Neural cell (in vitro differentiated cells): ENCODE results near the gene CDX1. TPM values are rescaled to one million over a fixed set of nuclear protein-coding genes. Genes with fewer than 3 reads are reported as not detected.

Source experiments
- H2AFZ ChIP-seq: fragments of 200-600, 300-800 bp; sonication (generic), shearing (Covaris generic); 2 replicates; pipeline ENCODE4 v1.6.0; 2014; ENCODE audit warnings: low read depth, mild to moderate bottlenecking, antibody characterized with exemption, low read length, moderate library complexity
- H3F3A ChIP-seq: fragments of 200-600 bp; shearing (Covaris generic); 2 replicates; pipeline ENCODE4 v1.6.1; 2016; ENCODE audit warnings: mild to moderate bottlenecking, moderate library complexity, mixed read lengths, antibody characterized with exemption, low read length; ENCODE audit not compliant: insufficient read depth, poor library complexity, severe bottlenecking
- H3K27ac ChIP-seq: fragments of 200-600, 300-800 bp; sonication (generic), shearing (Covaris generic); 2 replicates; pipeline ENCODE4 v1.5.1; 2014; ENCODE audit warnings: mild to moderate bottlenecking, low read length, moderate library complexity
- H3K27me3 ChIP-seq: fragments of 300-800, 200-600 bp; sonication (generic), shearing (Covaris generic); 2 replicates; pipeline ENCODE4 v1.6.0; 2014; ENCODE audit warnings: mild to moderate bottlenecking, low read depth, low read length, moderate library complexity; ENCODE audit not compliant: insufficient read depth
- H3K36me3 ChIP-seq: fragments of 300-800, 200-600 bp; sonication (generic), shearing (Covaris generic); 2 replicates; pipeline ENCODE4 v1.5.1; 2014; ENCODE audit warnings: mild to moderate bottlenecking, antibody characterized with exemption, low read length, moderate library complexity; ENCODE audit not compliant: insufficient read depth
- H3K4me2 ChIP-seq: fragments of 300-800, 200-600 bp; sonication (generic), shearing (Covaris generic); 2 replicates; pipeline ENCODE4 v1.6.0; 2014; ENCODE audit warnings: mild to moderate bottlenecking, low read length
- H3K4me3 ChIP-seq: fragments of 300-800, 200-600 bp; sonication (generic), shearing (Covaris generic); 2 replicates; pipeline ENCODE4 v1.5.1; 2014; ENCODE audit warnings: mild to moderate bottlenecking, low read length, moderate library complexity
- H3K79me2 ChIP-seq: fragments of 200-600 bp; shearing (Covaris generic); replicated peaks from 2 replicates; pipeline ENCODE4 v1.6.0; 2014; ENCODE audit warnings: mild to moderate bottlenecking, low read length, moderate library complexity; ENCODE audit not compliant: insufficient read depth
- H3K9ac ChIP-seq: fragments of 300-800, 200-600 bp; sonication (generic), shearing (Covaris generic); 2 replicates; pipeline ENCODE4 v1.6.1; 2016; ENCODE audit warnings: mild to moderate bottlenecking, low read length, mixed read lengths
- H3K9me2 ChIP-seq: fragments of 200-600 bp; shearing (Covaris generic); 2 replicates; pipeline ENCODE4 v1.6.1; 2016; ENCODE audit warnings: mild to moderate bottlenecking, low read length, mixed read lengths; ENCODE audit not compliant: insufficient read depth
- H3K9me3 ChIP-seq: fragments of 200-600, 300-800 bp; sonication (generic), shearing (Covaris generic); 2 replicates; pipeline ENCODE4 v1.6.1; 2016; ENCODE audit warnings: mild to moderate bottlenecking, mixed run types, low read length, moderate library complexity, mixed read lengths
- H4K20me1 ChIP-seq: fragments of 200-600 bp; shearing (Covaris generic); 2 replicates; pipeline ENCODE4 v1.6.1; 2016; ENCODE audit warnings: mild to moderate bottlenecking, mixed run types; ENCODE audit not compliant: insufficient read depth
- CTCF ChIP-seq: fragments of 450-650 bp; IDR thresholded peaks from 2 replicates; pipeline ENCODE4 v1.5.1; 2014; ENCODE audit warnings: antibody characterized with exemption, mild to moderate bottlenecking, moderate library complexity; ENCODE audit not compliant: poor library complexity, severe bottlenecking
- EP300 ChIP-seq: fragments of 450-650 bp; conservative IDR thresholded peaks from 2 replicates; pipeline ENCODE4 v1.6.1; 2014; ENCODE audit warnings: antibody characterized with exemption, mild to moderate bottlenecking, moderate library complexity; ENCODE audit not compliant: poor library complexity, severe bottlenecking
- EZH2 ChIP-seq: fragments of 200-600, 300-800 bp; shearing (Covaris generic), sonication (generic); IDR thresholded peaks from 2 replicates; pipeline ENCODE4 v1.6.1; 2014; ENCODE audit warnings: antibody characterized with exemption, low read length, borderline replicate concordance, mild to moderate bottlenecking; ENCODE audit not compliant: insufficient read depth, poor library complexity, severe bottlenecking
- MXI1 ChIP-seq: fragments of 450-650 bp; conservative IDR thresholded peaks from 2 replicates; pipeline ENCODE4 v1.6.1; 2014; ENCODE audit warnings: antibody characterized with exemption, mild to moderate bottlenecking; ENCODE audit not compliant: poor library complexity, severe bottlenecking
- POLR2AphosphoS5 ChIP-seq: IDR thresholded peaks from 2 replicates; pipeline ENCODE4 v1.6.1; 2012
- RAD21 ChIP-seq: fragments of 450-650 bp; conservative IDR thresholded peaks from 2 replicates; pipeline ENCODE4 v1.6.1; 2014; ENCODE audit warnings: antibody characterized with exemption, mild to moderate bottlenecking, moderate library complexity
- REST ChIP-seq: IDR thresholded peaks from 2 replicates; pipeline ENCODE4 v1.6.1; 2012; ENCODE audit warnings: borderline replicate concordance
- SMC3 ChIP-seq: fragments of 450-650 bp; conservative IDR thresholded peaks from 2 replicates; pipeline ENCODE4 v1.6.1; 2014; ENCODE audit warnings: antibody characterized with exemption, mild to moderate bottlenecking, moderate library complexity; ENCODE audit not compliant: poor library complexity
- TAF1 ChIP-seq: IDR thresholded peaks from 2 replicates; pipeline ENCODE4 v1.6.1; 2012; ENCODE audit warnings: low read depth
- polyA plus RNA-seq: library from polyadenylated mRNA; depleted of rRNA; stranded (reverse); fragments of >200 nt; gene quantifications from 2 replicates; pipeline ENCODE4 v1.2.3, GENCODE V29; 2014

The CDX1 gene
- polyA plus RNA-seq, 1 donor from 2014 or later = not detected

GRCh38 chr5:150141544-150142184 lies 24.9 kb upstream of the CDX1 start:
- TF ChIP-seq TAF1 = no peak
- no peak for TF ChIP-seq REST
- no peak for TF ChIP-seq POLR2AphosphoS5
- no peak for TF ChIP-seq EP300
- TF ChIP-seq CTCF = no peak
- no peak for TF ChIP-seq EZH2
- TF ChIP-seq MXI1 = no peak
- TF ChIP-seq SMC3 = no peak
- no peak for TF ChIP-seq RAD21
- H4K20me1 ChIP-seq = no peaks in the 10 kb centered on the region
- H3K9me2 ChIP-seq = no peaks in the 10 kb centered on the region
- H3K9ac ChIP-seq = no peak overlapping the region
- no peaks in the 10 kb centered on the region for H3K27me3 ChIP-seq
- H3K36me3 ChIP-seq = no peaks in the 10 kb centered on the region
- H3K4me3 ChIP-seq = no peak overlapping the region
- H3K27ac ChIP-seq = no peak overlapping the region
- no peaks in the 10 kb centered on the region for H3K79me2 ChIP-seq
- H3K4me2 ChIP-seq = no peak overlapping the region
- no peaks in the 10 kb centered on the region for H3K9me3 ChIP-seq
- no peaks in the 10 kb centered on the region for H3F3A ChIP-seq
- H2AFZ ChIP-seq = no peak overlapping the region

GRCh38 chr5:150142185-150142958 lies 24.2 kb upstream of the CDX1 start:
- Histone ChIP-seq H2AFZ (no peak overlapping the region), H3F3A (no peaks in the 10 kb centered on the region), H3K9ac (no peak overlapping the region), H4K20me1 (no peaks in the 10 kb centered on the region), H3K79me2 (no peaks in the 10 kb centered on the region), H3K9me2 (no peaks in the 10 kb centered on the region), H3K27me3 (no peaks in the 10 kb centered on the region), H3K27ac (no peak overlapping the region), H3K36me3 (no peaks in the 10 kb centered on the region), H3K4me3 (no peak overlapping the region), H3K4me2 (no peak overlapping the region), H3K9me3 (no peaks in the 10 kb centered on the region)
- TF ChIP-seq MXI1 = no peak
- no peak for TF ChIP-seq REST
- TF ChIP-seq POLR2AphosphoS5 = no peak
- TF ChIP-seq EP300 = no peak
- no peak for TF ChIP-seq EZH2
- no peak for TF ChIP-seq CTCF
- no peak for TF ChIP-seq SMC3
